HCT116 (cell line): Measurements from ENCODE around the gene C12orf75. TPM values are rescaled to one million over a fixed set of nuclear protein-coding genes. Genes with fewer than 3 reads are reported as not detected.

ENCODE experiments used
- ATAC-seq: fragments of 200-7000 bp; cut with Tn5 transposase; 2 replicates; pipeline ENCODE4 v1.9.1; 2020; ENCODE audit warnings: mild to moderate bottlenecking, moderate library complexity
- BruUV-seq: library from RNA; stranded (reverse); fragments of 400-500 nt; replicated peaks from 2 replicates; lab custom pipeline; 2021; lab: Mats Ljungman, UMichigan
- CTCF ChIA-PET: fragments of 300-600 bp; sonication (Branson Sonifier 250); formaldehyde crosslinking; loops from one replicate; lab custom pipeline; 2021; ENCODE audit warnings: antibody characterized with exemption; lab: Charles Lee
- POLR2A ChIA-PET: fragments of 300-600, 350-600 bp; sonication (Branson Sonifier 250); formaldehyde crosslinking; loops from one replicate; lab custom pipeline; 2021; ENCODE audit warnings: antibody characterized with exemption; lab: Charles Lee
- RAD21 ChIA-PET, 2 experiments: fragments of 300-600 bp; sonication (Branson Sonifier 250); formaldehyde crosslinking; loops; one replicate each; lab custom pipeline; 2023; ENCODE audit warnings: low total read pairs in 2 of 2; ENCODE audit not compliant: uncharacterized antibody in 2 of 2, unreplicated experiment in 2 of 2, low non-redundant PET in 1 of 2; lab: Charles Lee
- DNase-seq: peaks from one replicate; pipeline ENCODE4 v3.0.0-alpha.2; 2010; ENCODE audit warnings: low read depth, low spot score
- H2AFZ ChIP-seq: fragments of 200-600 bp; shearing (Covaris generic), sonication (generic); 2 replicates; pipeline ENCODE4 v1.6.1; 2017; ENCODE audit warnings: low read depth, mixed run types, mixed read lengths, antibody characterized with exemption, low read length; ENCODE audit not compliant: poor library complexity, severe bottlenecking
- H3K27ac ChIP-seq: 2 replicates; pipeline ENCODE4 v1.5.1; 2012; ENCODE audit warnings: low read depth, low read length
- H3K27me3 ChIP-seq: fragments of 200-600 bp; sonication (generic); 2 replicates; pipeline ENCODE4 v1.6.1; 2016; ENCODE audit warnings: mixed run types, low read length, mixed read lengths; ENCODE audit not compliant: insufficient read depth
- H3K36me3 ChIP-seq, 2 experiments: fragments of 200-500 bp in 1 of 2; fragments of 200-600 bp in 1 of 2; sonication (Bioruptor generic) in 1 of 2; sonication (generic) in 1 of 2; 2 replicates each; pipeline versions ENCODE4 v1.5.1 to v1.6.1; 2014 to 2016; ENCODE audit warnings: low read length in 2 of 2, inconsistent platforms in 1 of 2, mixed read lengths in 1 of 2, mixed run types in 1 of 2; ENCODE audit not compliant: insufficient read depth in 2 of 2, control insufficient read depth in 1 of 2
- H3K4me1 ChIP-seq, 2 experiments: fragments of 200-600 bp in 1 of 2; sonication (generic) in 1 of 2; 2 replicates each; pipeline versions ENCODE4 v1.5.1 to v1.6.1; 2012 to 2017; ENCODE audit warnings: low read length in 2 of 2, inconsistent platforms in 1 of 2, mild to moderate bottlenecking in 1 of 2, mixed read lengths in 1 of 2, mixed run types in 1 of 2, moderate library complexity in 1 of 2; ENCODE audit not compliant: insufficient read depth in 2 of 2, control insufficient read depth in 1 of 2
- H3K4me2 ChIP-seq: fragments of 200-600 bp; sonication (generic); 2 replicates; pipeline ENCODE4 v1.6.1; 2017; ENCODE audit warnings: mixed run types, low read length, mixed read lengths
- H3K4me3 ChIP-seq, 2 experiments: fragments of 200-600 bp in 1 of 2; sonication (generic) in 1 of 2; replicated peaks in 1 of 2; 2 replicates each; pipeline ENCODE4 v1.5.1; 2011 to 2016; ENCODE audit warnings: low read length in 2 of 2, control low read depth in 1 of 2, low read depth in 1 of 2, mild to moderate bottlenecking in 1 of 2, mixed read lengths in 1 of 2, mixed run types in 1 of 2
- H3K79me2 ChIP-seq: fragments of 200-600 bp; sonication (generic); 2 replicates; pipeline ENCODE4 v1.6.1; 2017; ENCODE audit warnings: mild to moderate bottlenecking, mixed run types, low read length, moderate library complexity, mixed read lengths; ENCODE audit not compliant: insufficient read depth
- H3K9ac ChIP-seq: fragments of 200-600 bp; sonication (generic); 2 replicates; pipeline ENCODE4 v1.6.1; 2016; ENCODE audit warnings: low read length, mixed read lengths
- H3K9me2 ChIP-seq: fragments of 200-600 bp; sonication (generic), shearing (Covaris generic); 2 replicates; pipeline ENCODE4 v1.6.1; 2017; ENCODE audit warnings: mixed run types, mild to moderate bottlenecking, moderate library complexity; ENCODE audit not compliant: insufficient read depth
- H3K9me3 ChIP-seq, 2 experiments: fragments of 200-500 bp in 1 of 2; fragments of 200-600 bp in 1 of 2; sonication (Bioruptor generic) in 1 of 2; sonication (generic) in 1 of 2; 2 replicates each; pipeline ENCODE4 v1.6.1; 2014 to 2017; ENCODE audit warnings: low read length in 2 of 2, mixed read lengths in 2 of 2, inconsistent platforms in 1 of 2, low read depth in 1 of 2, mild to moderate bottlenecking in 1 of 2, mixed run types in 1 of 2, moderate library complexity in 1 of 2; ENCODE audit not compliant: control insufficient read depth in 1 of 2, insufficient read depth in 1 of 2
- H4K20me1 ChIP-seq: fragments of 200-600 bp; sonication (generic), shearing (Covaris generic); 2 replicates; pipeline ENCODE4 v1.6.1; 2017; ENCODE audit warnings: mixed run types, mild to moderate bottlenecking, moderate library complexity; ENCODE audit not compliant: insufficient read depth
- CEBPB ChIP-seq: IDR thresholded peaks from 2 replicates; pipeline ENCODE4 v1.6.1; 2012; ENCODE audit warnings: low read depth
- ELF1 ChIP-seq: IDR thresholded peaks from 2 replicates; pipeline ENCODE4 v1.6.1; 2012; ENCODE audit warnings: low read depth, borderline replicate concordance
- EZH2 ChIP-seq: fragments of 200-600 bp; sonication (generic); IDR thresholded peaks from 2 replicates; pipeline ENCODE4 v1.6.1; 2017; ENCODE audit warnings: antibody characterized with exemption, mixed run types
- FOSL1 ChIP-seq: IDR thresholded peaks from 2 replicates; pipeline ENCODE4 v1.6.1; 2012; ENCODE audit warnings: low read depth
- MAX ChIP-seq: IDR thresholded peaks from 2 replicates; pipeline ENCODE4 v1.6.1; 2012
- REST ChIP-seq: IDR thresholded peaks from 2 replicates; pipeline ENCODE4 v1.6.1; 2012; ENCODE audit warnings: low read depth
- SIN3A ChIP-seq: IDR thresholded peaks from 2 replicates; pipeline ENCODE4 v1.6.1; 2012; ENCODE audit warnings: low read depth
- SP1 ChIP-seq: IDR thresholded peaks from 2 replicates; pipeline ENCODE4 v1.6.1; 2012; ENCODE audit warnings: low read depth
- SRF ChIP-seq: IDR thresholded peaks from 2 replicates; pipeline ENCODE4 v1.6.1; 2012; ENCODE audit warnings: low read depth
- ZBTB33 ChIP-seq: IDR thresholded peaks from 2 replicates; pipeline ENCODE4 v1.6.1; 2011; ENCODE audit warnings: mild to moderate bottlenecking, low read length, moderate library complexity; ENCODE audit not compliant: insufficient replicate concordance; ENCODE audit errors: extremely low read depth
- ZFX ChIP-seq: fragments of 450-650 bp; IDR thresholded peaks from 2 replicates; pipeline ENCODE4 v1.6.1; 2017
- ZNF274 ChIP-seq: fragments of 200-500 bp; sonication (Bioruptor generic); IDR thresholded peaks from 2 replicates; pipeline ENCODE4 v1.6.1; 2014; ENCODE audit warnings: mild to moderate bottlenecking, low read depth, low read length, inconsistent platforms
- intact Hi-C: fragments of 100-400 bp; cut with micrococcal nuclease; formaldehyde crosslinking; loops from 2 replicates; pipeline ENCODE4 v1.10.0; 2022
- total RNA-seq: library from RNA; stranded (reverse); gene quantifications from one replicate; pipeline ENCODE4 v1.2.1, GENCODE V29; 2021; ENCODE audit not compliant: unreplicated experiment

C12orf75 gene
- total RNA-seq, 1 experiment from 2014 or later: 81.0 TPM

- Histone ChIP-seq H3K27me3 (no peaks in the 10 kb centered on the region), H3K4me3 (no peak overlapping the region), H3K4me2 (no peak overlapping the region), H3K27ac (no peak overlapping the region), H3K4me1 (no peaks in the 10 kb centered on the region), H2AFZ (no peak overlapping the region), H3K9me3 (no peaks in the 10 kb centered on the region), H3K79me2 (no peaks in the 10 kb centered on the region), H3K9me2 (no peaks in the 10 kb centered on the region), H4K20me1 (no peaks in the 10 kb centered on the region), H3K36me3 (no peaks in the 10 kb centered on the region), H3K9ac (no peak overlapping the region)
- DNase-seq (no peak), ATAC-seq (no peak)
- RAD21 ChIA-PET: no interaction called here
- intact Hi-C loops: no loop called here
- POLR2A ChIA-PET: no interaction called here
- no TSS peak for BruUV-seq
- TF ChIP-seq SP1 (no peak), ELF1 (no peak), EZH2 (no peak), SIN3A (no peak), MAX (no peak), CEBPB (no peak), ZFX (no peak), ZNF274 (no peak), FOSL1 (no peak), SRF (no peak), REST (no peak), ZBTB33 (no peak)
- CTCF ChIA-PET: no interaction called here
These were observed 79.4 kb downstream of the C12orf75 start for GRCh38 chr12:105409801-105410471.
